GM12864 (cell line): Measurements from ENCODE around the gene HNRNPUL2.
A peak's percentile ranks its signal among the peaks of the same experiment; 100 is the strongest.

Experiments
- DNase-seq: peaks from one replicate; pipeline ENCODE4 v3.0.0-alpha.2; 2011; ENCODE audit warnings: low read depth
- H3K4me3 ChIP-seq: 2 replicates; pipeline ENCODE4 v1.5.1; 2011; ENCODE audit warnings: mild to moderate bottlenecking, low read depth, low read length, control low read depth
- TF ChIP-seq, protein P1 (sequence below): IDR thresholded peaks from 2 replicates; pipeline ENCODE4 v1.5.1; 2011; ENCODE audit warnings: low read depth, mild to moderate bottlenecking, moderate library complexity, low read length, control low read depth, inconsistent platforms; ENCODE audit errors: missing control alignments

HNRNPUL2 gene

DNA sequence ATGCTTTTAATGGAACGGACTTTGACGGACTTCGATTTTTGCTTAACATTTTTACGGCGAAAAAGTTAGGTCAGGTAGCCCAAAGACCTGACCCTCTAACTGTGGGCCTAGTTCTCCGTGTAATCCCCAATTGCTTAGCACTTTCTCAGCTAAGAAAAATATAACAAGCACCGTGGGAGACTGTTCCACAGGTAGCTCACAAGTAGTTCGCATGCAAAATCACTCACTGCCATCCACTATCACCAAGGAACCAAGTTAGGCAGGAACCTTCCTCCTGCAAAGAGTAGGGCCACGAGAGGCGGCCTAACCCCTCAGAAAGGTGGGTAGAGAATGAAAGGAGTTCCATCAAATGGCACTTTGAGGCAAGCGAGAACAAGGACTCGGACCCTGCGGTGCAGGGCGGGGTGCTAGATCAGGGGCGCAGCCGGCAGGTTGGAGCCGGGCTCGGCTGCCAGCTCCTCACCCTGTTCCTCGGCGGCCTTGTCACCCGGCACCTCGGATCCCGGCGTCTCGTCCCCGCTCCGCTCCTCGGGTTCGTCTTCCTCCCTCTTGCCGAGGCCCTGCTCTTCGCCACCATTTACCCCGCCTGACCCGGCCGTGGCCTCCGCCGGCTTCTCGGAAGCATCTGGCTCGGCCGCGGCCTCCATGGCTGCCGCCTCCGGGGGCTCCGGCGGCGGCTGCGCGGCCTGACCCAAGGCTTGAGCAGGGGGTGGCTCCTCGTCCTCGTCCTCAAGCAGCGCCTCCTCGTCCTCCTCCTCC, 922 bp downstream of the HNRNPUL2 start:
- H3K4me3 ChIP-seq = peak overlapping the region; percentile 86
- TF ChIP-seq, protein P1, sequence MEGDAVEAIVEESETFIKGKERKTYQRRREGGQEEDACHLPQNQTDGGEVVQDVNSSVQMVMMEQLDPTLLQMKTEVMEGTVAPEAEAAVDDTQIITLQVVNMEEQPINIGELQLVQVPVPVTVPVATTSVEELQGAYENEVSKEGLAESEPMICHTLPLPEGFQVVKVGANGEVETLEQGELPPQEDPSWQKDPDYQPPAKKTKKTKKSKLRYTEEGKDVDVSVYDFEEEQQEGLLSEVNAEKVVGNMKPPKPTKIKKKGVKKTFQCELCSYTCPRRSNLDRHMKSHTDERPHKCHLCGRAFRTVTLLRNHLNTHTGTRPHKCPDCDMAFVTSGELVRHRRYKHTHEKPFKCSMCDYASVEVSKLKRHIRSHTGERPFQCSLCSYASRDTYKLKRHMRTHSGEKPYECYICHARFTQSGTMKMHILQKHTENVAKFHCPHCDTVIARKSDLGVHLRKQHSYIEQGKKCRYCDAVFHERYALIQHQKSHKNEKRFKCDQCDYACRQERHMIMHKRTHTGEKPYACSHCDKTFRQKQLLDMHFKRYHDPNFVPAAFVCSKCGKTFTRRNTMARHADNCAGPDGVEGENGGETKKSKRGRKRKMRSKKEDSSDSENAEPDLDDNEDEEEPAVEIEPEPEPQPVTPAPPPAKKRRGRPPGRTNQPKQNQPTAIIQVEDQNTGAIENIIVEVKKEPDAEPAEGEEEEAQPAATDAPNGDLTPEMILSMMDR = no peak
- DNase-seq = no peak

DNA sequence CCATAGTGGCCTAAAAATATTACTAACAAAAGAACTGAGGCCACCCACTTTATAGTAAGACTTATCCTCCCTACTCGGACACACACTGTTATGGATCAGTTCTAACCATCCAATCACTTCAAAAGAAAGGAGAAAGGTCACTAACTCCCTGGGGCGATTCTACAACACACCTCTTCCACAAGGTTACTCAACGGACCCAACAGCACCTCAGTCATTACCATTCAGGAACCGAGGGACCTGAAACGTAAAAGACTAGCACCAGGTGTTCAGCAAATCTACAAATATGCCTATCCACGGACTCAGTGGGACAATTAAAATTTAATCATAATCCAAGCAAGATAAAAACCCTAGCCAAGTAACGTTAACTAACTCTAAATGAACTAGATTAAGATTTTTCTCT, 1.6 kb downstream of the HNRNPUL2 start:
- no peak for DNase-seq
- TF ChIP-seq, protein P1 = no peak
- H3K4me3 ChIP-seq = peak overlapping the region; percentile 86

DNA sequence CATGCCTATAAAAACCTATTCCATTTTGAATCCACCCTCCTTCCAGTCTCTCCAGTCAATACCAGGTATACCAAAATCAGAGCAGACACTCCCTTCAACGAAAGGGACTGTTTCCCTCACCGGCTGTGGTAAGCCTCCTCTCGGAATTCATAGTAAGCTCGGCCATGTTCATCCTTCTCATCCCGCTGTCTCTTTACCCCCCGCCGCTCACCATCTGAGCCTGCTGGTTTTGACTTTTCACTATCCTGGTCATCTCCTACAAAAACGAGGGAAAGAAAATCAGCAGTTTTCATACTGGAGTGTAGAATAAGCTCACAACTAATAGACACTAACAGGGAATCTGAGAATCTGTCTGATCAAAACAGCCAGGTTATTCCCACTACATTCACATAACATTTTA, 3.1 kb downstream of the HNRNPUL2 start:
- DNase-seq = no peak
- H3K4me3 ChIP-seq = peak overlapping the region; percentile 22; the same call in 1 of the 2 replicates
- TF ChIP-seq, protein P1 = no peak

DNA sequence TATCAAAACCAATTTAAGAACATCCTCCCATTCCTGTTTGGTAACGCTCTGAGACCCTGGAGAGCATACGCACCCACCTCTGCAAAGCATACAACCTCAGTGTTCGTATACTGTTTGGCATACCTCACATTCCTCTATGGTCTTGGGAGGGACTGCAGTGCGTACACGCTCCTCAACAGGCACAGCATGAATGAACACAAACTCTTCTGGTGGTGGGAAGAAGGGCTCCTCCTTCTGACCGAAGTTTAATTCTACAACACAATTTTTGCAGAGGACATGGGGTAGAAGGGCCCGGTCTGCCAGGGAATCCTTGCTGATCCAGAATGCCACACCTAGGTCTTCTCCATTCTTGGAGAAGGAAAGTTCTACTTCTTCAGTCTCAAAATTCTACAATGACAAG, 5.3 kb downstream of the HNRNPUL2 start:
- no peak for DNase-seq
- no peak overlapping the region for H3K4me3 ChIP-seq
- TF ChIP-seq, protein P1 = no peak

DNA sequence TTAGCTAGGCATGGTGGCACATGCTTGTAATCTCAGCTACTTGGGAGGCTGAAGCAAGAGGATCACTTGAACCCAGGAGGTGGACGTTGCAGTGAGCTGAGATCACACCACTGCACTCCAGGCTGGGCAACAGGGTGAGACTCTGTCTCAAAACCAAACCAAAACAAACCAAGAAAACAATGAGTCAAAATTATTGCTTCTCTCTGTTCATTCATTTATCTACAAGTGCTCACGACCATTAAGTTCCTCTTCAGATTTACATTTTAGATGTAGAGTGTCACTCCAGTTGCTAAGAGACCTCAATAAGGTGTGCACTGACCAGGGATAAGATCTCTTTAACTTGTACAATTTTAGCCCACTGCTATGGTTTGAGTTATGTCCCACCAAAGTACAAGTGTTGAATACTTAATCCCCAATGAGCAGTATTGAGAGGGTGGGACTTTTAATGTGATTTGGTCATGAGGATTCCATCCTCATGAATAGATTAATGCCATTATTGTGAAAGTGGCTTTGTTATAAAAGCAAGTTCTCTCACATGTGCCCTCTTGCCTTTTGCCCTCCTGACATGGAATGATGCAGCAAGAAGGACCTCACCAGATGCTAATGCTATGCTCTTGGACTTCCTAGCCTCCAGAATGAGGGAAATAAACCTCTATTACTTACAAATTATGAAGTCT, 7.8 kb downstream of the HNRNPUL2 start:
- TF ChIP-seq, protein P1 = no peak
- DNase-seq = no peak

DNA sequence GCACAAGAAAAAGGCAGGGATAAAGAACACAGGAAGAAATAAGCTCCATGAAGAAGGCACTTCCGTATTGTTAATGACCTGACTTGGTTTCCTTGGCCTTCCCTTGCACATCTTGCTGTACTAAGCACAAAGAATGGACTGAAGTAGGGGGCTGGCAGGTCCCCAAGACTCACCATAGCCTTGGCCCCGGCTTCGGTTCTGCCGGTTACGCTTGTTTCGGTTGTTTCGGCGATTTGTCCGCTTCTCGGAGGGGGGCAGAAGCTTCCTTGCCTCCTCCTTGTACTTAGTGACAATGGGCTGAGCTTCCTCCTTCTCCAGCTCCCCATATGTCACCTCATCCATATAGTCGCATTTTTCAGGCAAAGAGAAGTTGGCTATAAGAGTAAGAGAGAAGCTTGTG, 10.4 kb downstream of the HNRNPUL2 start:
- TF ChIP-seq, protein P1 = no peak
- DNase-seq = no peak
- H3K4me3 ChIP-seq = no peak overlapping the region

More for the DNA sequence above, 7.8 kb downstream of the HNRNPUL2 start:
- H3K4me3 ChIP-seq = no peak overlapping the region
